Cortex of kidney (tissue), 1 donor: ENCODE measurements around the gene GNG7.
"Not testable (repeated sequence)": the region's sequence is repeated elsewhere in the genome, so short reads cannot be mapped to it uniquely, and the experiment has no call there.

Experiments used
- DNase-seq: peaks from one replicate; lab custom pipeline; 2025; lab: John Stamatoyannopoulos, UW

GNG7 gene

GRCh38 chr19:2483484-2484151 lies 218.9 kb downstream of the GNG7 start:
- no peak for DNase-seq

GRCh38 chr19:2483084-2483483 lies 219.4 kb downstream of the GNG7 start:
- DNase-seq = no peak

GRCh38 chr19:2482354-2483038 lies 220.0 kb downstream of the GNG7 start:
- DNase-seq = no peak

- DNase-seq = no peak
Measured at GRCh38 chr19:2481466-2481865, 221.0 kb downstream of the GNG7 start.

GRCh38 chr19:2479556-2480194 lies 222.8 kb downstream of the GNG7 start:
- DNase-seq = no peak

- DNase-seq = no peak
Measured at GRCh38 chr19:2478756-2479555, 223.5 kb downstream of the GNG7 start.

GRCh38 chr19:2478278-2478755 lies 224.2 kb downstream of the GNG7 start:
- DNase-seq = no peak

GRCh38 chr19:2477732-2478191 lies 224.7 kb downstream of the GNG7 start:
- DNase-seq = no peak

- DNase-seq = no peak
Measured at GRCh38 chr19:2477141-2477710, 225.3 kb downstream of the GNG7 start.

GRCh38 chr19:2476451-2477140 lies 225.9 kb downstream of the GNG7 start:
- no peak for DNase-seq

- no peak for DNase-seq
Measured at GRCh38 chr19:2475702-2476450, 226.6 kb downstream of the GNG7 start, which contains the start of gene GADD45B. Gene GADD45B (plus strand): TSS chr19:2476127. CDS start chr19:2476359, 232 bp downstream.

GRCh38 chr19:2475018-2475701 lies 227.3 kb downstream of the GNG7 start:
- DNase-seq = no peak

GRCh38 chr19:2474232-2475017 lies 228.1 kb downstream of the GNG7 start:
- DNase-seq = no peak

GRCh38 chr19:2469915-2470200 lies 232.6 kb downstream of the GNG7 start:
- DNase-seq = not testable (repeated sequence)

GRCh38 chr19:2469102-2469914 lies 233.2 kb downstream of the GNG7 start:
- DNase-seq = no peak

GRCh38 chr19:2468596-2468995 lies 233.9 kb downstream of the GNG7 start:
- DNase-seq = no peak

- no peak for DNase-seq
Measured at GRCh38 chr19:2464389-2464788, 238.1 kb downstream of the GNG7 start.

- DNase-seq = not testable (repeated sequence)
Measured at GRCh38 chr19:2463694-2464093, 238.8 kb downstream of the GNG7 start.
